Left kidney (tissue), 2 donors: ENCODE data around the gene ABHD17C. TPM values are rescaled to one million over a fixed set of nuclear protein-coding genes. Genes with fewer than 3 reads are reported as not detected.

Source experiments
- DNase-seq: peaks from one replicate; pipeline ENCODE4 v3.0.0-alpha.2; 2013
- polyA plus RNA-seq: library from polyadenylated mRNA; unstranded; fragments of 120-200 nt; gene quantifications from one replicate; pipeline ENCODE4 v1.2.1, GENCODE V29; 2013; ENCODE audit not compliant: insufficient read length

The ABHD17C gene
- polyA plus RNA-seq, 1 donor = 32.7 TPM

DNA sequence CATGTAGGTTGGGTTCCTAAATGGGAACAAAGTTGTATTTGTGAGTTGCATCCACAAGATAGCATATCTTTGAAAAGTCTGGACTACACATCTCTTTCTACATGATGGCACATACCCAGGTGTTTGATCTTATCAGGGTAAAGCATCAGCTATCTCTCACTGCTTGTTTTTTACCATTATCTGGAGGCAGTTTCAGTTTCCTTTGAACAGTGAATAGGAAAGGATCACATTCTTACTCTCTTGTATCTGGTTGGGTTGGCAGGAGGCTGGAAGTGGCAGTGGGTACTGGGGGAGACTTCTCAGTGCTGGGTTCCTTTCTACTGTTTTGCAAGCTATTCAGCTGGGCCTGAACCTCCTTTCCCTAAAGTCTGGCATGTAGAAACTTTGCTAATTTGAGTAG, 88.2 kb downstream of the ABHD17C start:
- no peak for DNase-seq

DNA sequence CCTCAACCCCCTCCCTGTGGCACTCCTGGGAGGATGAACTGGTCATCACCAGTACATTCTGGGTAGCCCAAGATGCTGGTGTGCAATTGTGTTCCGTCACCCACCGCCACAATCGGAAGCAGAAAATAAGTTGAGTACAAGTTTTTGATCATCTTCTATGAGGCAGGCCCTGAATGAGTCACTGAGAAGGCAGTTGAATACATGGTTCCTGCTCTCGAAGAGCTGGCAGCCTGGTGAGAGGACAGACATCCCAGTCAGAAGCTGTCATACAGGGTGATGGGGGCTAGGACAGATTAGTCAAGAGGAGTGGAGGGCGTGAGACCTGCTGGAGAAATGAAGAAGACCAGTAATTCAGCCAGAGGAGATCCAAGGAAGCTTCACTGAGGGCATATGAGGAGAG, 90.2 kb downstream of the ABHD17C start:
- no peak for DNase-seq

DNA sequence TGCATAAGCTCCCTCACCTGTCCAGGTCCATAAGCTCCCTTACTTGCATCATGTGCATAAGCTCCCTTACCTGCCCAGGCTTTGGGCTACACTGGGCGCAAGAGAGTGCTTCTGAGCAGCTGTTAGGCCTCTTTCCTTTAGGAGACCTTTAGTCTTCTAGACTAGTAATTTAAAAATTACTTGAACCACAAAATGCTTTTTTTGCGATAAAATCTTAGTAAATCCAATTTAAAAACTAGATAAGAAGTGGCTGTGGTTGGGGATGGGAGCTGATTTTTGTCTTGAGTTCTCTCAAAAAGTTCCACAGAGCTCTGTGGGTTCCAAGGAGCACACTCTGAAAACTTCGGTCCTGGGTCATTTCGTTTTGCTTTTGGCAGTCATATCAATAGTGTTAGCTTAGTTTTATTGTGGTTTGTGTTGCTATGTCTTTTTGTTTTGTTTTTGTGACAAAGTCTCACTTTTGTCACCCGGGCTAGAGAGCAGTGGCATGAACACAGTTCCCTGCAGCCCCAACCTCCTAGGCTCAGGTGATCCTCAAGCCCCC, 90.8 kb downstream of the ABHD17C start:
- DNase-seq = no peak

DNA sequence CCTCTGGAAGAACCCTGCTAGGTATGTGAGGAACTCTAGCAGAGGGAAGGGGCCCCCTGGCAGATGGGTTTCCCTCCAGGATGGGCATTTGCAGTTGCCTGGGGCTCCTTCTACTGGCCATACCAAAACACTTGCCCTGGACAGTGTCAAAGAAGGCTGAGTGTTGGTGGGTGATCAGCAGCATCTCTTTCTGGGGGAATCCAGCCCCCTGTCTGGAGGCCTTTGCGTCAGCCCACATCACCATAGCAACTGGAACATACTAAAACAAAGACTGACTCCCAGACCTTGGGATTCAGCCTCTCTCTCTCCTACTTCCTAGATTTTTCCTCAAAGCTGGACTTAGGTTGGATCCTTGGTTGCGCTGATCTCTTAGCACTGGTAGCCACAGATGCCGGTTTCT, 92.2 kb downstream of the ABHD17C start:
- no peak for DNase-seq

DNA sequence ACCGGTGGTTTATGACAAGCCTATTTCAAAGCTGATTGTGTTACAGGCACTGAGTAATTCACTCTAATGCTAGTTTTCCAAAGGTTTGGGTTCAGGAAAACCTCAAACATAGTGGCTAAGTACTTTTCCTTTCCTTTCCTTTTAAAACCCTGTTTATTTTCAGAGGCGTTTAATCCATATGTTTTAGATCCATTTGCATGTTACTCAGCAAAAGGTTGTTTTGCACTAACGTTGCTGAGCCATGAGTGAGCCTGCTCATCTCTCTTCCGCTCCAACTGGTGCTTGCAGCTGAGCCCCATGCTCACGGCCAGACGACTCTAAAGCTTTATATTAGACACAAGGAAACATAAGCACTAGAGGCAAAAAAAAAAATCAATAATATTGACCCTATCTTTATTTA, 93.4 kb downstream of the ABHD17C start:
- no peak for DNase-seq

DNA sequence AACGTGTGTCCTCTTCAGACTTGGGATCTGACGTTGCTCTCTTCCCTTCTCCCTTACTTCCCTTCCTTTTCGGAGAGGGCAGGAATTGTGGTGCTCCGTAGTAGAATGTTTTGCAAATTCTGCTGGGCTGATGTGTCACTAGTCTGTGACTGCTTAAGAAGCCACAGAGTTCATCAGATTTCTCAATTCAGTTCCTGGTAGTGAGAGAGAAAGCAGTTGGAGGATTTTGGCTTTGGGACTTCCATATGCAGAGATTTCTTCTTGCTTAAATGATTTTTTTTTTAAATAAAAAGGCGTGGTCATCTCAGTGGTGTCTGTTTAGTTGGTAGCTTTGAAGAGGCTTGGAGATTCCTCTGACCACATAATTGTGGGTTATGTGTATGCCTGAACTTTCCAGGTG, 94.2 kb downstream of the ABHD17C start:
- no peak for DNase-seq

DNA sequence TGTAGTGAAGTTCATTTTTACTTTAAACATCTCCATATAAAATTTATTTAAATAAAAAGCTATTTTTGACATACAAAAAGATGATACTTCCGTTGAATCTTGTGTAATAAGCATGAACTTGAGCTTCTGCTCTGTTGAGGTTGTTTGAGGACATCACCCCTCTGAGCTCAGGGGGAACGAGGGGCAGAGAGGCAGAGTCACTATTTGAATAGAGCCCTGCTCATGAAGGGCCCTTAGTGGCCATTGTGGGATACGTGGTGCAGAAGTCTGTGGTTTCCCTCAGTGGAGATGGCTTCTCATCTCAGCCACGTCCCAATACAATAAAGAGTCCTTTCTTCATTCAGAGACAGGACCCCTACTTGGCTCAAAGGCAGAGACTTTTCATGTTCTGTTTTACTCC, 94.7 kb downstream of the ABHD17C start:
- no peak for DNase-seq

DNA sequence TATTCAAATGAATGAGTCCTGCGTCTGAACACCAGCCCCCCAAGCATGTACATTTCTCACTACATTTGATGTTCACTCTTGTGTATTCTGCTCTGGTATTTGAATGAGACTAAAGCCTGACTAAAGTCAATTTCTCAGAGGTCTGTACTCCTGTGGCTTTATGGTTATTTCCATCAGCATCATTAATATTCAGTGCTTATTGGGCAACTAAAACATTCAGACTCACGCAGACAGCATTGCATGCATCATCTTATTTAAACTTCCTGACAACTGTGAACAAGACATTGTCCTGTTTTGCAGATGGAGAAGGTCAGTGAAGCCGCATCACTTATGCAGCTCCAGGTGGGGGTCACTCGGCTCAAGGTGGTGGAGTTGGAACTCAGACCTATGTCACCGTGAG, 95.1 kb downstream of the ABHD17C start:
- DNase-seq = no peak

DNA sequence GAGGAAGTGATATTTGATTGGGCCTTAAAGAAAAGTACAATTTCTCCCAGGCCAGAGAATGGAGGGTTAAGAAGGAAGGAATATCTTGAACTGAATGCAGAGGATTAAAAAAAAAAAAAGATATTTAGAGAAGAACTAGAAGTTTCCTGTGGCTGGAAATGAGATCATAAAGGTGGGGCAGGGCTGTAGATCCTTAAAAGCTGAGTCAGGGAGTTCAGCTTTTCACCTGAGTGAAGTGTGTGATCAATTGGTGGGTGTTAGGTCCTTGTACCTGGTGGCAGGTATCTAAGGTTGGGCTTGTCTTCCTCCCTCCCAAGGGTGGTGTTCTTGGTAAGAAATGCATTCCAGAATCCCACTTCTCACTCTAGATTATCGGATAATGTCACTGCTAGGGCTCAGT, 95.9 kb downstream of the ABHD17C start:
- no peak for DNase-seq

DNA sequence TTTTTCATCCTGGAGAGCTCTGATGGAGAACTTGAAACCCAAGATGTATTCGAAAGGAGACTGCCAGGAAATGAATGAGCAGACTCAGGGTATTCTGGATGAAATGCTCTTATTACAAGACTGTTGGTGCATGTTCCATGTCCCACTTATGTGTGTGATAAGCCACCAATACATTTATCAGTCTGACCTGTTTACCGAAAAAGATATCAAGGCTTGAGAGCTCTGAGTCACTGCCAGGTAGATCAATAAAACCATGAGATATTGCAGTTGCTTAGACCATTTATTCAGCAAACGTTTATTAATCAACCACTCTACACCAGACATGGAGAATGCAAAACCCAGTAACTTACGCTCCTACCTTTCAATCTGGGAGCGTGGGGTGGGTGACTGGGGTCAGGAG, 101.3 kb downstream of the ABHD17C start:
- DNase-seq = no peak

DNA sequence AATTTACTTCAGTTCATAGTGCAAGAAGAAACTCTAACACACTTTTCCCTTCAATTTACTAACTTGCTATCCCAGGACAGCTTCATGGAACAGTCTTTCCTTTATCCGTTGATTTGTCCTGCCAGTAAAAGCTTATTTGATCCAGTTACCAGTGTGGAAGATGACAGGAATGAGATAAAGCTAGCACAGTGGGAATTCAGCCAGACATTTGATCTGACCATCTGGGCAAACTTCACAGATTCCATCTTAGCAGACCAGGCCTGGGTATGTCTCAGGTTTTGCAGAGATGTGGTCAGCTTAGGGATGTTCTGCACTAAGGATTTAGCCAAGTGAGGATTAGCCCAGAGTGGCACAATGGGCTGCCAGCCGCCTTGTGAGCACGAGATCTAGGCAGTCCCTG, 103.8 kb downstream of the ABHD17C start:
- no peak for DNase-seq

DNA sequence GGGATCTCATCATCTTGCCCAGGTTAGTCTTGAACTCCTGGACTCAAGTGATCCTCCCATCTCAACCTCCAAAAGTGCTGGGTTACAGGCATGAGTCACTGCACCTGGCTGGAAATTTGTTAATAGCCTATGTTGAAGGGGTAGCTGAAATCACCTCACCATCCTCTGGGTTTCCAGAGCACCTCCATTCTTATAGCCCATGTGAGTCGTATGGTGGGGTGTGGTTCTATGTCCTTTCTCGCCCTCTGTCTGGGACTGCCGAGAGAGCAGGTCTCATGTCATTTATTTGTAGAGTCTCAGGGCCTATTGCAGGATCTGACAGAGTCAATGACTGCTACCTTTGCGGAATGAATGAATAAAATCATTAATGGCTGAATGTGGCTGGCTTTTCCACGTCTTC, 105.0 kb downstream of the ABHD17C start:
- no peak for DNase-seq

DNA sequence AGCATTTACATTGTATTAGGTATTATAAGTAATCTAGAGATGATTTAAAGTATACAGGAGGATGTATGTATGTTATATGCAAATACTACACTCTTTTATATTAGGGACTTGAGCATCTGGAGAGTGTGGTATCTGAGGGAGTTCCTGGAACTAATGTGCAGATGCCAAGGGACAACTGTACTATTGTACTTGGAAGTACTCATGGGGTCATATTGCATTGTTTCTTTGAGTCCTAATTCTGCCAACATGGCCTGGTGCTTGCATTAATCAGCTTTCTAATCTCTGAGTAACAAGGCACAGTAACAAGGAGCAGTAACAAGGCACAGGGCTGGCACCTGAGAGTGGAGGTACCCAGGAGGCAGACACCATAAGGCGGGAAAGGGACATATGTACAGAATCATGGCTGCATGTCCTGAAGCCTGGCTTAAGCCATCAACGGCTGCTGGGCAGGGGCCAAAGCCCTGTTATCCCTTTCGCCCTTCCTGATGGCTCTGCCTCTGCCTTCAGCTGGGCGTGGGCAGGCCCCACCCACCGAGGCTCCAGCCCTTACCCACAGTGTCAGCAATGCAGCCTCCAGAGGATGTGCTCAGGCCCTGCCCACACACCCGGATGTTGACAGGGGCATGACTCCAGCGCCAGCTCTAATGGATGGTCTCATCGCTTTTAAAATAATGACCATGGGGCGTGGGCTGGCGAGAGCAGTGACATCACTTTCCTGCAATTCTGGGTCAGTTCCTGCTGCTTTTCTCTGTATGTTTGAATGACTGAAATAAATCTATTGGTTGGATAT, 107.0 kb downstream of the ABHD17C start:
- no peak for DNase-seq

DNA sequence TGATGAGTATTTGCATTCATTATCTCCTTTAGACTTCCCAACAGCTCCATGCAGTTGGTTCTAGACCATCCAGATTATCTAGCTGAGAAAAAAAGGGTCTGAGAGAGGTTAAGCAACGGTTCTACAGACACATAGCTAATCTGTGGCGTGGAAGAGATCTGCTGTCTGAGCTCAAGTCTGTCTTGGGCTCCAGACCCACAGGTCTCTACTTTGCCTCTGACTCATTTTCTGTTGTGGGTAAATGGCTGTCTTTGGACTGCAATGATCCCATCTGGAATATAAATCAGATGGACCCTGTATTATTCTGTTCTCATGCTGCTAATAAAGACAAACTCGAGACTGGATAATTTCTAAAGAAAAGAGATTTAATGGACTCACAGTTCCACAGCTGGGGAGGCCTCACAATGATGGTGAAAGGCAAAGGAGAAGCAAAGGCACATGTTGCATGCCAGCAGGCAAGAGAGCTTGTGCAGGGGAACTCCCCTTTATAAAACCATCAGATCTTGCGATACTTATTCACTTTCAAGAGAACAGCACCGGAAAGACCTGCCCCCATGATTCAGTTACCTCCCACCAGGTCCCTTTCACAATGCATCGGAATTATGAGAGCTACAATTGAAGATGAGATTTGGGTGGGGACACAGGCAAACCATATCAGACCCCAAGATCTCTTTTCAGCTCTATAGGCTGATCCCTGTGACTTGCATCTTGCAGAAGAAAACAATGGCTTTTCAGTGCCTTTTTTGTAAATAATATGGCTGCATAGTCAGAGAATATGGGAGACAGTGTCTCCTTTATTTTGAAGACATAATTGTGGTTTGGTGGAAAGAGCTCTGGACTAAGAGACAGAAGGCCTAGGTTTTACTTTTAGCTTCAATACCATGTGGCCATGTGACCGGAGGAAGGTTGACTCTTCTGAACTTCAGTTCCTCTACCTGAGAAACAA, 108.7 kb downstream of the ABHD17C start:
- no peak for DNase-seq

DNA sequence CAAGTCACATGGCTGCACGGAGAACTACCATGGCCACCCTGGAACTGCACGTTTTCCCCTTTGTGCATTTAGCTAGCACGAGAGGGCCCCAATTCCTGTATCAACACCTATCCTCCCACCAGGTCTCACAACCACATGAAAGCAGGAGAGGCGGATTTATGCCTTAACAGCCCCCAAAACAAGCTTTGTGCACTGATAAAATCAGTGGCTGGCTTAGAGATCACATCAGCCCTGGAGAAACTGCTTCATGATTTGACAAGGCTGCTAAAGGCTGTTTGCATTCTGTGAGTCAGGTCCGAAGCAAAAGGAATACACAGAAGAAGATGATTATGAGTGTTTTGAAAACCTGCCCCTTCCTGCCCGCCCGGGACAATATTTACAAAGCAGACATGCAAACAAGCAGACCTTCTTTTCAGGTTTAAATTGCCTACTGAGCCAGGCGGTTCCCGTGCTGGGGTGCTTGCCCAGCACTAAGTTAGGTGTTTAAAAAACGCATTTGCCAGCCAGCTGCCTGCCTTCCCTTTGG, 109.9 kb downstream of the ABHD17C start:
- DNase-seq = no peak

Other genes with a start within 250 kb of the ABHD17C start
- gene CEMIP, start 84.1 kb downstream of the ABHD17C start, polyA plus RNA-seq = 6.7 TPM